CD4-positive, alpha-beta T cell treated with Interleukin-12 subunit alpha and Interleukin-12 subunit beta, for 1 hour (primary cell): ENCODE results near the gene EDN2.

Source experiments
- DNase-seq: peaks from one replicate; pipeline ENCODE4 v3.0.0-alpha.2; 2020

The EDN2 gene

DNA sequence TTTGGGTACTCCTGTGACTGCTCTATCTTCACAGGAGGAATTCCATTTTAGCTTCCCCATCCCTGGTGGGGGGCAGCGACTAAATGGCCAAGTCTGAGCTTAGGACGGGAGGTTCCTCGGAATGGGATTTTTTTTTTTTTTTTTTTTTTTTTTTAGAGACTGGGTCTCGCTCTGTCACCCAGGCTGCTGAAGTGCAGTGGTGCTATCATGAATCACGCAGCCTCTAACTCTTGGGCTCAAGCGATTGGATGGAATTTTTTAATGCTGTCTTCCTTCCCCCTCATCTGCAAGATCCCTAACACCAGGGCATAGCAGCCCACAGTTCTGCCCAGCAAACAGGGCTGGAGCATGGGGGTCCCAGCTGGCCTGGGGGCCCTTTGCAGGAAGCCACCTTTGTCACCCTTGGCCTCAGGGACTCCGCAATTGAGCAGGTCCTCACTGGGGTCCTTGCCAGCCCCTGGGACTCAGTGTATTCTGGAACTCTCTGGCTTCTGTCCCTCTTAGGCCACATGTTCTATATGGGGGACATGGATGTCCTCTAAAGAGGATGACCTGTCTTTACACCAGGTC lies 13.1 kb upstream of the EDN2 start:
- DNase-seq: no peak

DNA sequence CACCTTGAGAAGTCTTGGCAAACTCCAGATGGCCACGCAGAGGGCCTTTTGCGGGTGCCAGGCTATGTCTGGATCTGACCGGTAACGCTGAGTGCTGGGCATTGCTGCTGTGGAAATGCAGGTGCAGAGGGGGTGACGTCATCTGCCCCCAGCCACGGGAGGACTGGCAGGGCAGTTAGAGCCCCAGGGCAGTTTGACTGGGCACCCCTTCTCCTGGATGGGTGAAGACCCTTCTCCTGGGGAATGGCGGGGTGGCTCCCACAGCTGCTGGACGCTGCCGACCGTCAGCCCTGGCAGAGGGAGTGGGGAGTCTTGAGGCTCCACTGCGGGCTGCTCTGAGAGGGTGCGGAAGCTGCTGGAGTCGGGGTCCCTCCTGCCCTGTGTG lies 12.6 kb upstream of the EDN2 start:
- DNase-seq: no peak

DNA sequence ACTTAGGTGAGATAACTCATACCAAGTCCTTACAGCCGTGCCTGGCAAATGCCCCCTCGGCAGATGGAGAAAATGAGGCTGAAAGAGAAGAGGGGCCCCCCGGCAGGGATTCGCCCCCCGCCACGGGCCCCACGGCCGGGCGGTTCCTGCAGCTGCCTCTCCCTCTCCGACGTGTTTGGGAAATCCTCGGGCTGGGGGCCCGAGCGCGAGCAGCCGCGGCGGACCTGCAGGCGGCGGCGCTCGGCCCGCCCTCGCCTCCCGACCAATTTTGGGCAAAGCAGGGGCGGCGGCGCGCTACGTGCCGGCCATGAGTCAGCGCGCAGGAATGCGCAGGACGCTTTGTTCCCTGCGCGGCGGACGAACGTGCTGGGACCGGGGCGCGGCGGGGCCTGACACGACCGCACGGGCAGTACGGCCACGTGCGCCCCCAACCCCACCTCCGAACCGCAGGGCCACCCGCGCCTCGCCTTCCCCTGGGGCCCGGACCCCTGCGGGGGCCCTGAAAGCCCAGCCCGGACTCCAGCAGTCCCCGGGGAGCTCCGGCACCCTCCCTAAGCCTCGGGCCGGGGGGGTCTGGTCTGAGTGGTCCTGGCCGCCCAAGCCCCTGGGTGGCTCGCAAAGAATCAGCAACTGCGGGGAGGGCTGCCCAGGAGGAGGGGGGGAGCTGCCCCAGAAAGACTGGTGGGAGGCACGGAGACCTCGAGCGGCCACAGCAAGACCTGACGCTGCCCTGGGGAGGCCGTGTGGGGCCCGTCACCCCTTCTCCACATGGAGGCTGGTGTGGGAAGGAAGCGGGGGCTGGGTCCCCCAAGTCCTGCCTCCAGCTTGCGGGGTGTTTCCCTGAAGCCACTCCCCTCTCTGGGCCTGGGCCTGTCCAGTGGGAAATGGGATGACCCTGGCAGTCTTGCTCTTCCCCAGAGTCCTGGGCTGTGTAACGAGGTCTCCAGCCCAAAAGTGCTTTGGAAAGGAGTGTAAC lies 11.9 kb upstream of the EDN2 start:
- DNase-seq: no peak

DNA sequence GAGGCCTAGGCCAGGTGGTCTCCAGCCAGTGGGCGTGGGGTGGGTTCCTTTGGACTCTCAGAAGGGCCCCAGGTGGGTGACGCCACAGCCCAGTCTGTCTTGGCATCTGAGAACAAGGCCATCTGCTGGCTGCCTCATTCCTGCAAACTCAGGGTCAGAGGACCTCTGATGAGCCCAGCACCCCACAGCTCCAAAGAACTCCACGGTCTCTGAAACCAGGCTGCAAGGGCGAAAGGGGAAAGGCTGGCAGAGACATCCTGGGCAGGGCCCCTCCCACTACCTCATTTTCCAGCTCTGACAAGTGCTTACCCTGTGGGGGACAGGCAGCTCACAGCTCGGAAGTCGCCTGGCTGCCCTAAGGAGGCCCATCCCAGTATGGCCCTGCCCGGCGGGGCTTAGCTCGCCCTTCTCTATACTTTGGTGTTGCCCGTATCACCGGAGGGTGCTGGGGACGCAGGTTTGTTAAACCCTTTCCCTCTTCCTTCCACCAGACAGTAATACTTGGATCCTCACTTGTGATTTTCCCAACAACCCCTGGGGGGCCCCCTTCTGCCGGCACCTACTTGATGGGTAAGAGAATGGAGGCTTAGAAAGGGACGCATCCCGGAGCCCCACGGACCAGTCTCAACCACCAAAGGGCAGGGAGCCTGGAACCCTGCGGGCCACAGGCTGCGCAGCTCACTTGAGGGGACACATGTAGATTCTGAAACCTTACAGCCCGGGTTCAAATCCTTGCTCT lies 10.9 kb upstream of the EDN2 start:
- DNase-seq: no peak

DNA sequence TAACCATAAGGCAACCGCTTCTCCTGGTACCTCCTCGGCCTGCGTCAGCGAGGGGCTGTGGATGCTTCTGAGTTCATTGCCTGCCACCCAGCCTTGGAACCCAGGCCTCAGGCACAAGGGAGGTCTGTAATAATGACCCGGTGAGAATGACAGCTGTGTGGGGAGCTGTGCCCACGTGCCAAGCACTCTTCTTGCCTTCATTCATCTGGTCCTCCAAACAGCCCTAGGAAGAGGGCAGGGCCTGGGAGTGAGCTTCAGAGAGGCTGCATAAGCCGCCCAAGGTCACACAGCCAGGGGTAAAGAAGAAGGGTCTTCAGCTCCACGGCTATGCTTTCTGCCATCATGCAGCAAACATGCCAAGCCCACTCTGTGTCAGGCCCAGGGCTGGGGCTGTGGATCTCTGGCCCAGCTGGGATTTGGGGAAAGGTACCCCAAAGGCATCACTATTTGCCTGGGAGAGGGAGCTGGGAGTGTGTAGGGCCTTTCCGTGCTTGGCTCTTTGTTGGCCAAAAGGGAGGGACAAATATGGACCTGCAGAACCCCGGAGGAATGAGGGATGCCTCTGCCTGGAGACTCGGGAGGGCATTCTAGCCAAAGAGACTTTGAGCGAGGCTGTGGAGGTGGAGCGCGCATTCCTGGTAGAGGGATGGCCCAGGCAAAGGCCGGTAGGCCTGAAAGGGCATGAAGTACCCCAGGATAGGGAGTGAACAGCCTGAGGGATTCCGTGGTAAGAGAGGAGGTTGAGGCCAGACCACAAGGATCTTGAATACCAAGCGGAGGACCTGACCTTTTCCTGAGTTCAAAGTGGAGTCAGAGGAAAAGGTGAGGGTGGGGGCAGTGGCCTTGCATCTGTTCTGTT lies 10.1 kb upstream of the EDN2 start:
- DNase-seq: no peak

DNA sequence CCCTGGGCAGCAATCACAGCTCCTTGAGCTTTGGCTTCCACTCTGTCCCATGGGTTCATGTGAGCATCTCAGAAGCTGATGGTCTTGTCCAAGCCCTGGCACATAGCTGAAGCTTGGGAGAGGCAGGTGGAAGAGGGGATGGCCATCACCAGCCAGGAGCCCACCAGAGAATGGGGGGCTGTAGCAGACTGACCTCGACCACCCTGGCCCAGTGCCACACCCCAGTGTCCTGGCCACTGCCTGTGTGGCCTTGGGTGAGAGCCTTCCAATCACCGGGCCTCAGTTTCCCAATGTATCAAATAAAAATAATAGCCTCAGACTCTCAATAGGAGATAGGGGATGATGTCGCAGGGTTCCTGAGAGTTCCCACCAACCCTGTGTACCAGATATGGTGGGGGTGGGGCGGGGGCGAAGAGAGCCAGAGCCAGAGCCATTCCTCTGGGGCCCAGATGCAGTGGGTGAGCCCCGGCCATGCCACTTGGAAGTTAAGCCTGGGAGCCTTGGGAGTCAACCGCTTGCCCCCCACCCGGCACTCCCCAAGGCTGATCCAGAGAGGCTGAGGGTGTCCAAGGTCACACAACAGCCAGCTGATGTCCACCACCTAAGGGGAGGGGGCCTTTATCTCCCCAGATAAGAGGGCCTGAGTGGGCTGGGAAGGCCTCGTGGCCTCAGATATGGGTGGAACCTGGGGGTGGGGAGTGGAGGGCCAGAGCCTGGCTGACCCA lies 9.3 kb upstream of the EDN2 start:
- DNase-seq: no peak

DNA sequence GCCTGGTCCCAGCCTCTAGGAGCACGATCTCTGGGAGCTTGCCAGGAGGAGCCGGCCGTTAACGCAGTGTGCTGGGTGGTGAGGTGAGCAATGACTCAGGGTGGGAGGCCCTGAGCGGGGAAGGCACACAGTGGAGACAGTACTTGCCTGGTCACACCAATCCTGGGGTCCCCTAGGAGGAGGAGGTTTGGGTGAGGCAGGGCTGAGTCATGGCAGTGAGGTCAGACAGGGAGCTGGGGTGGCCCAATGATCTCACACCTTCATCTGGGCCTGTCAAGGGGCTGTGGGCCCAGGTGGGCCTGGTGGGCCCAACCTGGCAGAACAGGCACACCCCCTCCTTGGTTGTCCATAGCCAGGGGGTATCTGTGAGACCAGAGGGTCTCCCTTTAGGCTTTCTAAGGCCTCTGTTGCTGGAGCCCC lies 8.6 kb upstream of the EDN2 start:
- no peak for DNase-seq

DNA sequence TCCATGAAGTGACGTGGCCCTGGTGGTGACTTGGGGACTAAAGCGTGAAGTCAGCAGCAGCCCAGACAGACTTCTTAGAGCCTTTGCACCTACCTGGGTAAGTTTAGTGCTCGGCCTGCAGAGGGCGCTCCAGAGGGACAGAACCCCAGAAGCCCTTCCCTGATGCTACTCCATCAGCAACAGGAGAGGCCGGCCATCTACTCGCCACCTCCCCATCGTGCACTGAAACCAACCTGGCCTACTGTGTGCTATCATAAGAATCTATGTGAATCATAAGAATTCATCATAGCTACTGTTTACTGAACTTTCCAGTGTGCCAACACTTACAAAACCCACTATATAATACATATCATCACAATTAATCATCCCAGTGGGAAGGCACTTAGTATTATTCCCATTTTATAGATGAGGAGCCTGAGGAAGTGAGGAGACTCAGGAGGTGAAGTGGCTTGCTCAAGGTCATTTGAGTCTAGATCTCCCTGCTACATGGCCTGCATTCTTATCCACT lies 7.9 kb upstream of the EDN2 start:
- DNase-seq: peak; percentile 6

DNA sequence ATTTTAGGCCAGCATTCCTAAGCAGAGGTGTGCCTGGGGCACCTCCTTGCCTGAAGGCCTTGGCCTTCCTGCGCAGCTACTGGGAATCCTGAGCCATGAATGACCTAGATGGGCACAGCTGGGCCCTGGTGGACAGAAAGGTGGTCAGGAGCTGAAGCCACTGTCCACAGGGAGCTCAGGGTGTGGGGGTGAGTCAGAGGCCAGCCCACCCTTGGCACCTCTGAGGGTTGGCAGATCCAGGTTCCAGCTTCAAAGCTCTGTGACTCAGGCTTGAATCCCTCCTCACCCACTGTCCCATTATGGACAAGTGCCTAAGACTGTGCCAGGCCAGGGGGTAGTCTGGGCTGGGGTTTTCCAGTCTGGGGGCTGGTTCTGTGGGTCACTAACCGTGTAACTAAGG lies 6.4 kb upstream of the EDN2 start:
- DNase-seq: no peak

DNA sequence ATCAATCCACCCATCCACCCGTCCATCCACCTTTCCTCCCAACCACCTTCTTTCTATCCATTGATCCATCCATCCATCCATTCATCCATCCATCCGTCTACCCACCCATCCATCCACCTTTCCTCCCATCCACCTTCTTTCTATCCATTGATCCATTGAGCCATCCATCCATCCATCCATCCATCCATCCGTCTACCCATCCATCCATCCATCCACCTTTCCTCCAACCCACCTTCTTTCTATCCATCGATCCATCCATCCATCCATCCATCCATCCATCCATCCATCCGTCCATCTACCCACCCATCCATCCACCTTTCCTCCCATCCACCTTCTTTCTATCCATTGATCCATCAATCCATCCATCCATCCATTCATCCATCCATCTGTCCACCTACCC lies 5.1 kb upstream of the EDN2 start:
- DNase-seq: no peak

DNA sequence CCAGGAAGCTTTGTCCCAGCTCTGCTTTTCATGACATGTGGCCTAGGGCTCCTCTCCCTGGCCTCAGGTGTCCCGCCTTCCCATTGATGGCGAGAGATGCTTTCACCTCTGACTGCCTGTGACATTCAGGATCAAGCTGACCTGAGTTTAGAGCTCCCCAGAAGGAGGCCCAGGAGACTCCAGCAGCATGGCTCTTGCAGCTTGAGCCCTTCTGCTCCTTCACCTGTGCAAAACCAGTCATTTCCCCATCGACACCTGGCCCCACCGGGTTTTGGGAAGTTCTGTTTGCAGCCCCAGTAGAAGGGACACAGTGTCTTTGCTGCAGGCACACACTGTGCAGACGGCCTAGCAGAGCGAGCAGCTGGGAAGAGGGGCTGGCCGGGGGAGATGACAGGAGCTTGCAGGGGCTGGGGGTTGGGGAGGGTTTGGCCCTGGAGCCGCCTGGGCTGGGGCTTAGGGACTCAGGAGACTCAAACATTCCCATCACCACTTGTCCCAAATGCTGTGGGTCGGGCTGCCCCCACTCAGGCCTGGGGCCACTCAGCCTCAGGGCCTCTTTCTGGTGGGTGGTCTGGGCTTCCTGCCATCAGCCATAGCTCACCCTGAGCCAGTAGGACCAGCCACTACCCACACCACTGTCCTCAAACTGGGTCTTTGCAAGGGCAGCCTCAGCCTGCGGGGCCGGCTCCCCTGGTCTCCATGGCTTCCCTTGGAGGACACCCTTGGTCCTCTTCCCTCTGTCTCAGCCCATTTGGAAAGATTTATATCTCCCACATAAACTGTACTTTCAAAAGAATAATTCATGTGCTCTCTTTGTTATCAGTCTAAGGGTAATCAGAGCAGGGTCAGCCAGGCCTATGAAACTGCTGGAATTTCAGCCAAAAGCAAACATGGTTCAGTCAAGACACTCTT lies 3.8 kb upstream of the EDN2 start:
- no peak for DNase-seq

DNA sequence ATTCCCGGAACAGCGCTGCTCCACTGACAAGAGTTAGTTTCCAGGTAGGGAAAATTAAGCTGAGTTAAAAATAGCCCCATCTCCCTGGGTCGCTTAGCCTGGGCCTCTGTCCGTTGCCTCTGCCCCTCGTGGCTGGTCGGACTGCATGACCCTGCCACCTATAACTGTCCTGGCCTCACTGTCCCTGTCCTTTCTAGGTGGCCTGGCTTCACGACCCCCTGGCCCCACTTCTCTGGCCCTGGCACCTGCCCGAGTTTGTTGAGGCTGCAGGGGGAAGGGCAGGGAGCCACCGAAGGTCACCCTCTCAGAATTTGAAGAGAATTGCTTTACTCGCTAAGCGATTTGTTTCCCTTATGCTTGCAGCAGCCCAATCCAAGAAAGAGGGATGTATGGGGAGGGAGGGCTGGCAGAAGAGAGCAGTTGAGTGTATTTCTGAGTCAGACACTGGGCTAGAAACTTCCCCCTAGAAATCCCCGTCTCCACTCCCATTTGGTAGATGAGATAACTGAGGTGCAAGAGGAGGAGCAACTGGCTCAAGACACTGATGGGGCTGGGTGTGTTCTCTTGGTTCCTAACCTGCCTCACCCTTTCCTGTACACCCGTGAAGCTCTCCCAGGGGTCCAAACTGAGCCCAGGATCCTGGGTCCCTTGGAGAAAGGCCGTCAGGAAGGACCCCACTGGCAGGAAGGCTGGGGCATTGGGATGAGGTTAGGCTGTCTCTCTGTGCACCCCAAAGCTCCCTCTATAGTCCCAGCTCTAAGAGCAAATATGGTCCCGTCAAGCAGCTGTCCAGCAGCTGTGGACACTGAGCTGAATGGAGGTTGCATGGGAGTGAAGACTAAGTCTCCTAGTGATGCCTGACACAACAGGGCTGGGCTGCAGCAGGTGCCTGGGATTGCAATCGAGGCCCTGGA lies 2.9 kb upstream of the EDN2 start:
- DNase-seq: no peak

DNA sequence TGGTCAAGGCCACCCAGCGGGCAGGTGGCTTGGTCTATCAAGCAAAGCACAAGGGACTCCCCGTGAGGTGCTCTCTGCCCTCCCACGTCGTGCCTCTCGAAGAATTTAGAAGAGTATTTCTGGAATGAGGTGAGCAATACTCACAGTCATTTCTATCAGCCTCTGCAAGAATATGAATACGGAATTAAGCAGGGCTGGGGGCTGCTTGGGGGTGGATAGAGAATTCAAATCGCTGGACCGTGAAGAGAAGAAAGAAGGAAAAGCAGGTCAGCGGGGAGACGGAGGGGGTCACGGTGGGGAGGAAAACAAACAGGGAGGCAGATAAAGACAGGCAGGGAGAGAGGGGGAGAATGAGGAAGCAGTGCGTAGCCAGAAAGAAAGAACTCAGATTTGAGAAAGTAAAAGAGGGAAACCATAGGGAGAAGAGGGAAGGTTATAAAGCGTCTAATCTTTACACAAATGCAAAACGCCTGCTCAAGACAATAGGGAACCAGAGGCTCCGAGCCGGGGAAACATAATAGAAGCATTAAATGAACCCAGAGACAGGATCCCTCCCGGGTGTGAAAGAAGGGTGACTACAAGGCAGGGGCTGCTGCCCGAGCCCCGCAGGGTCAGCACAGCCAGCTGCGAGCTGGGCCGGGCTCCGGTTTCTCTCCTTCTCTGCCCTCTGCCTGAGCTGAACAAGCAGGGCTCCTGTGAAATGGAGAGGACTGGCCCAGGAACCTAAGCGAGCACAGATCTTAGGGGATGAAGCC lies 2.1 kb upstream of the EDN2 start:
- no peak for DNase-seq

DNA sequence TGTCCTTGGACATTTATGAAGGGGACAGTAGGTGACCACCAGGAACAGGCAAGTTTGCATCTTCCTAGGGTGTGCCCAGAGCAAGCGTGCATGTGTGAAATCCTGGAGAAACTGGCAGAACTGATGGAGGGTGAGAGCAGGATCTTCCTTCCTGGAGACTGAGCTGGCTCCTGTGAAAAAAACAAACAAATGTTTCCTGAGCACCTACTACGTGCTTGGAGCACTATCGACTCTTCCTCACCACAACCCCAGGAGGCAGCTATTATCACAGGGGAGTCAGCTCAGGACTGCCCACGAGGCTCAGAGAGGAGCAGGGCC lies 1.5 kb upstream of the EDN2 start:
- no peak for DNase-seq

DNA sequence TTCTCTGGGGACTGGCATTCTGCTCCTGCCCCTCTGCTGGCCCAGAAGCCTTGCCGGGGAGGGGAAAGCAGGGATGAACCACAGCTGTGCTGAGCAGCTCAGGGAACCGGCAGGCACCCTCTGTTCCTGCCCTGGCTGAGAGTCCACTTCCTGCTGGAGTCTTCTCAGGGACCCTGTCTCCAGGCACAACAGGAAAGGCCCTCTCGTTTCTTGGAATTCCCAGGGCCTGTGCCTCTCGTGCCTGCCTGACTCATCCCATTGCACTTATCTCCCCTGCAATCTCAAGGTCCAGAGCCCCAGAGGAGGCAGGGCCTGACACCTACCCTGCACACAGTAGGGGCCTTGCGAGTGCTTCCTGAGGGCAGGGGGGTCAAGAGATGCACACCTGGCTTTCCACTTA lies 1.1 kb upstream of the EDN2 start:
- no peak for DNase-seq

DNA sequence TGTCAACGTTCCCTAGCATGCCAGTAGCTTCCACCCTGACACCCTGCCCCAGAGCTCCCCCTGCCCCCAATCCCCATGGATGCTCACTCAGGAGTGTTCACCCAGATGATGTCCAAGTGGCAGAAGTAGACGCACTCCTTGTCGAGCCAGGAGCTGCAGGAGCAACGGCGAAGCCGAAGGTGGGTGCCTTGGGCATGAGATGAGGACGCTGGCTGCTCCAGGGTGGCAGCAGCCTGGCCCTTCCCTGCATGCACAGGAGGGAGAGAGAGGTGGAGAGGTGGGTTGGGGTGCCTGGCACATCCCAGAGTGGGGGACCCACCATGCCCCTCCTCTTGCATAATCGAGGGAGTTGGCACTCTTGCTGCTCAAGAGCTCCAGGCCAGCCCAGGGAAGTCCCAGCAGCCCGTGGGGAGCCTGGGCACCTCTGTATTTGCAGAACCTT lies 502 bp downstream of the EDN2 start:
- no peak for DNase-seq

DNA sequence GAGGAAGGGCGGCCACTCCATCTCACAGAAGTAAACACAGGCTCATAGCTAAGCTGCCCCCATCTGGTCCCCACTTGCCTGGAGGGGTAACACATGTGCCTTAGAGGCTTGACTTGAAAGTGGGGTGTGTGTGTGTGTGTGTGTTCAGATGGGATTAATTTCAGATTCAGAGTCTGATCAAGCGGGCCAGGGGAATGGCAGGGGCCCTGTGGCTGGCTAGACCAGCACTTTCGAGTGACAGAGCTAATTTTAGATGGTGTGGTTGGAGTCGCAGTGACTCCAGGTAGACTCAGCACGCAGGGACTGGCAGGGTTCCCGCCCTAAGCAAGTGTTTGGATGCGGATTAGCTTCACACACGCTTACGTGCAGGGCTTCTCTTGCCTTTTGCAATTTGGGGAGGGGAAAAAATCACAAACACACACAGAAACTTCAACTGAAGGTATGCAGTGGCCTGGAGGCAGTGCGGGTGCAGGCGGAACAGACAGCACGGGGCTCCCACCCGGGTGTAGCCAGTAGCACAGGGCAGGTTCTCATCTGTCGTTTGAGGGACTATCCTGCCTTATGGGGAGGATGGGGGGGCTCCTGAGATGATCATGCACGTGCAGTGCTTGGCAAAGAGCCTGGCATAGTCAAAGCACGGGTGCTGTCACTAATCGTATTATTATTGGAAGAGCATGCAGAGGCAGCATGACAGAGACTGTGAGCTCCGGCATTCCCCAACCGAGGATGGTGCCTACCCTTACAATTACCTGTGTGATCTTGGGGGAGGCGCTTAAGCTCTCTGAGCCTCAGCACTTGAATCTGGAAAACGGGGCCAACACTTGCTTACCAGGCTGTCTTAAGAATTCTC lies 1.3 kb downstream of the EDN2 start:
- no peak for DNase-seq
